Measurements from ENCODE around the gene AKAP5.

AKAP5 gene

GRCh38 chr14:64502456-64502855, 37.2 kb downstream of the AKAP5 start:
- H3K27ac ChIP-seq, result peak overlapping the region; percentile 99
- no peak for TF ChIP-seq CTCF (conservative IDR thresholded peaks at IDR 0.05; ENCODE audit: low read depth)
- ChIA-PET CTCF (interaction anchor here (0.5 kb wide), 1 partner anchor 112 kb away, joined by 3 read pairs; no protein-coding TSS in a partner anchor), POLR2A (ENCODE audit: low non-redundant PET) (no interaction called here)
- DNase-seq (ENCODE audit: low spot score), result no peak

GRCh38 chr14:64502887-64503433, 37.7 kb downstream of the AKAP5 start:
- H3K27ac ChIP-seq, result peak overlapping the region; percentile 99

GRCh38 chr14:64503434-64504309, 38.4 kb downstream of the AKAP5 start, which contains the start of gene ZBTB25:
TSS of gene ZBTB25 (minus strand) at chr14:64503838. CDS start at chr14:64490533, 13,305 bp downstream.
- CTCF ChIA-PET, result interaction anchor here (0.7 kb wide), 1 partner anchor 213 kb away, joined by 3 read pairs; no protein-coding TSS in a partner anchor
- no peak for TF ChIP-seq CTCF (conservative IDR thresholded peaks at IDR 0.05; ENCODE audit: low read depth)
- POLR2A ChIA-PET (ENCODE audit: low non-redundant PET), result interaction anchor here (0.5 to 0.6 kb wide), 3 partner anchors 9 to 377 kb away, joined by 3 to 10 read pairs (median 4); no protein-coding TSS in a partner anchor
- peak; percentile 79 for DNase-seq (ENCODE audit: low spot score)
- H3K27ac ChIP-seq, result peak within 1 kb of the TSS; percentile 99

More at GRCh38 chr14:64502887-64503433, 37.7 kb downstream of the AKAP5 start:
- ChIA-PET CTCF (no interaction called here), POLR2A (ENCODE audit: low non-redundant PET) (interaction anchor here (0.6 kb wide), 1 partner anchor 377 kb away, joined by 4 read pairs; no protein-coding TSS in a partner anchor)
- TF ChIP-seq CTCF (conservative IDR thresholded peaks at IDR 0.05; ENCODE audit: low read depth), result no peak
- no peak for DNase-seq (ENCODE audit: low spot score)

- POLR2A ChIA-PET (ENCODE audit: low non-redundant PET), result interaction anchor here (0.5 kb wide), 3 partner anchors 10 to 52 kb away, joined by 3 to 10 read pairs (median 7); no protein-coding TSS in a partner anchor
- DNase-seq (ENCODE audit: low spot score), result peak; percentile 72
- H3K27ac ChIP-seq, result peak within 1 kb of the TSS; percentile 99
- CTCF ChIA-PET, result interaction anchor here (0.7 kb wide), 1 partner anchor 213 kb away, joined by 3 read pairs; no protein-coding TSS in a partner anchor
- no peak for TF ChIP-seq CTCF (conservative IDR thresholded peaks at IDR 0.05; ENCODE audit: low read depth)
These were observed 39.1 kb downstream of the AKAP5 start, which contains the start of gene ZBTB1 for GRCh38 chr14:64504310-64504896. TSS of gene ZBTB1 (plus strand) at chr14:64504770. CDS start at chr14:64521505, 16,735 bp downstream.

- H3K27ac ChIP-seq, result peak overlapping the region; percentile 99
- CTCF ChIA-PET, result no interaction called here
- peak; percentile 91 for DNase-seq (ENCODE audit: low spot score)
- TF ChIP-seq CTCF (conservative IDR thresholded peaks at IDR 0.05; ENCODE audit: low read depth), result no peak
- POLR2A ChIA-PET (ENCODE audit: low non-redundant PET), result interaction anchor here (0.5 to 0.6 kb wide), 2 partner anchors 14 to 51 kb away, joined by 3 to 7 read pairs; no protein-coding TSS in a partner anchor
These were observed 39.8 kb downstream of the AKAP5 start for GRCh38 chr14:64504897-64505794.
